OCI-LY3 (cell line): ENCODE results near the gene DOCK10.

Experiments used
- CTCF ChIP-seq: fragments of 200-600, 300-600 bp; sonication (generic); IDR thresholded peaks from 2 replicates; pipeline ENCODE4 v1.5.1; 2014; ENCODE audit warnings: antibody characterized with exemption, low read length, low read depth
- EZH2phosphoT487 ChIP-seq: fragments of 200-600 bp; shearing (Covaris generic); IDR thresholded peaks from 2 replicates; pipeline ENCODE4 v1.6.1; 2018; ENCODE audit warnings: antibody characterized with exemption, mixed run types, low read depth

- no peak for TF ChIP-seq CTCF
- no peak for TF ChIP-seq EZH2phosphoT487
Observed at GRCh38 chr2:224860786-224861185, 181.5 kb downstream of the DOCK10 start.
